ENCODE results near the gene MALSU1.

The MALSU1 gene

DNA sequence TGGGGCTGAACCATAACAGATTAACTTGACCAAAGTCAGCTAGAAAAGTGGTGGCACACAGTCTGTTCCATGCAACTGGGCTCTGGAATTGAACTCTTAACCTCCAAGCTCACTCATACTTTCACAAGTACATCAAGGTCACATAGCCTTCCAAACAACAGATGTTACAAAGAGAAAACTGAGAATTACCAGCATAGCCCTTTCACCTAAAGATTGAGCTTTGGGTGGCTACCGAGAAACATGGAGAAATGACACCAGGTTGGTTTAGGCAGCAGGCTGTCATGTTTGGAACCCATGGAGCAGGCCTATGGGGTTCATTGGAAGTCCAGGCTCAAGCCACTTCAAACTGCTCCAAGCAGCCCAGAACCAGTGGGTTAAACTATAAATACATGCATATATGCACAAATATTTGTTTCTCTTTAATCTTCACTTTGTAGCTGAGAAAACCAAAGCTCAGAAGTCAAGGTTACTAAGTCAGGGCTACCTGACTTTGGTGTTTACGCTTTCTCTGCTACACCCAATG, 59.1 kb downstream of the MALSU1 start:
- DNase-seq (ENCODE audit: low spot score) (no peak), FAIRE-seq (no peak)
